GM18517 (cell line): ENCODE results near the gene RP2.

Experiments
- ATAC-seq: cut with Tn5 transposase; IDR thresholded peaks from one replicate; pipeline ENCODE4 v1.9.1; 2021; ENCODE audit warnings: mild to moderate bottlenecking, moderate library complexity; ENCODE audit not compliant: unreplicated experiment

Gene RP2

DNA sequence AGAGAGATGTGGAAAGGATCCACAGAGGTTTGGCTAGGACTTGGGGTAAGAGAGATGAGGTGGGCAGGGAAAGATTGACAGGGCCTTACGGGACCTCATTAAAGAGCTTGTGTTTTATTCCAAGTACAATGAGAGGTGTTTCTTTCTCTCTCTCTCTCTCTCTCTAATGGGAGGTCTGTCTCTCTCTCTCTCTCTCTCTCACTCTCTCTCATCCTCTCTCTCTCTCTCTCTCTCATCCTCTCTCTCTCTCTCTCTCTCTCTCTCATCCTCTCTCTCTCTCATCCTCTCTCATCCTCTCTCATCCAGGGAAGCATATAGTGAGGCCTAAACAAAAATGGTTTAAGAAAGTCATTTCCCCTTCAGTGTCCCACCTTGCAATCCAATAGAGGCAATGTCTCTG is 80.8 kb downstream of the RP2 start:
- no peak for ATAC-seq

DNA sequence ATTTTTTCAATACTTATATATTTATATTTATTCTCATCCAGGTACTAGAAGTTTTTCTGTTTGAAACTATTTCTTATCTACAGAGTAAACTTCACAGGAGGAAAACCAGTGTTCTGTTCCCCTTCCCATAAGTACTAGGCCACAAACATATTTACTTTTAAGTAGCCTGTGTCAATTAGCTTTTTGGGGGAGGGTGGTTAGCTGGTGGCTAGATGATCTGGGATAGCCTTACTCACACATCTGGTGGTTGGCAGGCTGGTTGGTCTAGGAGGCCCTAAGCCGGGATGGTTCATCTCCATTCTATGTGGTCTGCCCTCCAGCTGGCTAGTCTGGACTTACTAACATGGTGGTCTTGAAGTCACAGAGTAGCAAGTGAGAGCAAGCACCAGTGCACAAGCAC is 81.6 kb downstream of the RP2 start:
- no peak for ATAC-seq

DNA sequence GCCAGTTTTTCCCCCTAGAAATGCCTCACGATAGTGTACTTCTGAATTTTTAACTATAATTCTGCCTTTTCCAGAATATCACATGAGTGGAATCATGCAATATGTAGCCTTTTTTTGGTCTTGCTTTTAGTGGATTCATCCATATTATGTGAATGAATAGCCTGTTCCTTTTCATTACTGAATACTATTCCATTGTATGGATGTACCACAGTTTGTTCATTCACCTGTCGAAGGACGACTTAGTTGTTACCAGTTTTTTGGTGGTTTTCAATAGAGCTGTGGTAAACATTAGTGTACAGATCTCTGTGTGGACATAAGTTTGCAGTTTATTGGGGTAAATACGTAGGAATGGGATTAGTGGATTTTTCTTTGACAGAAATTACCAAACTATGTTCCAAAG is 83.4 kb downstream of the RP2 start:
- no peak for ATAC-seq

DNA sequence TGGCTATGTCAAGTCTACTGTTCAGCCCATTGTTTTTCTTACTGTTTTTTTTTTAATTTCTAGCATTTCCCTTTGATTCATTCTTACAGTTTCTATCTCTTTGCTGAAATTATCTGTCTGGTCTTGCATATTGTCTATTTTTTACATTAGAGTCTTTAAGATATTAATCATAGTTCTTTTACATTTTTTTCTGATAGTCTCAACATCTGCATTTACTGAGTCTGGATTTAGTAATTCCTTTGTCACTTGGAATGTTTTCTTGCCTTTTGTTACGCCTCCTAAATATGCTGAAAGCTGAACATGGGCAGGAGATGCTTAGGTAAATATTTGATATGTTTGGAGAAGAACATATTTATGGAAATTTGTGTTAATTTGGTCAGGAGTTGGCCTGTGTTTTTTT is 85.8 kb downstream of the RP2 start:
- ATAC-seq = no peak

DNA sequence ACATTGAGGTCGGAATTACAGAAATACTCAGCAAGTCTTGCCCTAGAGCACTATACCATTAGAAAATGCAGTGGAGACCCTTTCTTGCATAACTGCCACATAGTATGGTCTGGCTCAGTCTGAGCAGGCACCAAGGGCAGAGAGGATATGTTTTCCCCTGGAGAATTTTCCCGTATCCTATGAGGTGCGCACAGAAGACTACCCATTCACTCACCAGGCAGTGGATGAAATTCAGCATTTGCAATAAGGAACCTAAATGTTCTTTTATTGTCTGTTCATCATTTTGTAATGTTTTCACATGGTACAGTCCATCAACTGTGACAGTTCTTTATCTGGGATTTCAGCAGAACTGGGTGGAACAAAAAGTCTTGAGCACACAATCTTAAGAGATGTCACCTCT is 90.9 kb downstream of the RP2 start:
- no peak for ATAC-seq

DNA sequence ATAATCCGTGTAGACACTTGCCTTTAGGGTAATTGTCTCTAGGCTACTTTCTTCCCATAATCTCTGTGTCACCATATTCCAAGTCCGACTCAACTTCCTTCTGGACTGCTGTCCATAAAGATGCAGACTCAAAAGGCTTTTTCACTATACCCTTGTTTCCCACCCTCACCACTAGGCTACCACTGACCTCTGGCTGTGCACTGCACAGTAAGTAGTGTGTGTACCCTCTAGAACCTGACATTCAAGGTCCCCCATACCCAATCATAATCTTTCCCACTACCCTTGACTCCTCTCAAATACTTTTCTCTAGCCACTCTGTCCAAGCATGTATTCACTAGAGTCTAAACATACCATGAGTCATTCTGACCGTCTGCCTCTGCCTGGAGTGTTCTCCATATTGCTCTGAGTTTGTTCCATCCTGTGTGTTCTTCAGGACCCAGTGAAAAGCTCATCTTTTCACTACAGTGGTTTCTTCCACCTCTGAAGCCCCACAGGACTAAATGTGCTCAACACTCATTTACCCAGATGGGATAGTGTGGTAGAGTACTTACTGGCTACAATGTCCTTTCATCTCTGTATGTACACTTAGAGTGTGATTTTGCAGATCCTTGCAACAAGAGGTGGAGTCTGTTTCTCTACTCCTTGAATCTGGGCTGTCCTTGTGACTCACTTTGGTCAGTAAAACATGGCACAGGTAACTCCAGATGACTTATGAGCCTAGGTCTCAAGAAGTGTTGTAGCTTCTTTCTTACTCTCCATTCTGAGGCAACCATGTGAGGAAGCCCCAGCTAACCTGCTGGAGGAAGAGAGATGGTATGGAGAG is 92.8 kb downstream of the RP2 start:
- ATAC-seq = no peak
